Measurements from ENCODE around the gene PPP1R11. TPM values are rescaled to one million over a fixed set of nuclear protein-coding genes. Genes with fewer than 3 reads are reported as not detected.

The PPP1R11 gene
- total and polyA plus RNA-seq, 9 of the 15 experiments (the other 6 are each of a cell fraction or from before 2014, with no cell fraction given), result 17.8 to 94.8 (median 44.6) TPM

- TF ChIP-seq ZNF184 (CRISPR knock-in tag; IDR thresholded peaks at IDR 0.05) (no peak), SMARCE1 (IDR thresholded peaks at IDR 0.05) (no peak; the same call in 1 of the 2 replicates), CHD7 (IDR thresholded peaks at IDR 0.05; ENCODE audit: low read depth, low read length) (no peak), ZNF263 (CRISPR knock-in tag; IDR thresholded peaks at IDR 0.05; ENCODE audit: borderline replicate concordance) (0 out of 2 replicates have a peak, but pooled peaks have one; percentile 13), COPS2 (conservative IDR thresholded peaks at IDR 0.05) (no peak), SAFB (IDR thresholded peaks at IDR 0.05; ENCODE audit: borderline replicate concordance, low read depth, low read length) (no peak), DNMT1 (IDR thresholded peaks at IDR 0.05) (no peak), ZNF584 (CRISPR knock-in tag; IDR thresholded peaks at IDR 0.05; ENCODE audit: low read depth) (no peak), KDM5B (IDR thresholded peaks at IDR 0.05; ENCODE audit: insufficient replicate concordance, low read depth, low read length) (no peak), ILK (tag; IDR thresholded peaks at IDR 0.05; ENCODE audit: borderline replicate concordance, low read depth) (no peak), ZFP30 (CRISPR knock-in tag; IDR thresholded peaks at IDR 0.05; ENCODE audit: borderline replicate concordance) (no peak), ZNF24 (IDR thresholded peaks at IDR 0.05) (no peak)
- TF ChIP-seq, protein P1, sequence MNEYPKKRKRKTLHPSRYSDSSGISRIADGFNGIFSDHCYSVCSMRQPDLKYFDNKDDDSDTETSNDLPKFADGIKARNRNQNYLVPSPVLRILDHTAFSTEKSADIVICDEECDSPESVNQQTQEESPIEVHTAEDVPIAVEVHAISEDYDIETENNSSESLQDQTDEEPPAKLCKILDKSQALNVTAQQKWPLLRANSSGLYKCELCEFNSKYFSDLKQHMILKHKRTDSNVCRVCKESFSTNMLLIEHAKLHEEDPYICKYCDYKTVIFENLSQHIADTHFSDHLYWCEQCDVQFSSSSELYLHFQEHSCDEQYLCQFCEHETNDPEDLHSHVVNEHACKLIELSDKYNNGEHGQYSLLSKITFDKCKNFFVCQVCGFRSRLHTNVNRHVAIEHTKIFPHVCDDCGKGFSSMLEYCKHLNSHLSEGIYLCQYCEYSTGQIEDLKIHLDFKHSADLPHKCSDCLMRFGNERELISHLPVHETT (CRISPR knock-in tag; conservative IDR thresholded peaks at IDR 0.05 in 1 of 2, IDR thresholded peaks at IDR 0.05 in 1 of 2), result no peak
- TF ChIP-seq, protein P2, sequence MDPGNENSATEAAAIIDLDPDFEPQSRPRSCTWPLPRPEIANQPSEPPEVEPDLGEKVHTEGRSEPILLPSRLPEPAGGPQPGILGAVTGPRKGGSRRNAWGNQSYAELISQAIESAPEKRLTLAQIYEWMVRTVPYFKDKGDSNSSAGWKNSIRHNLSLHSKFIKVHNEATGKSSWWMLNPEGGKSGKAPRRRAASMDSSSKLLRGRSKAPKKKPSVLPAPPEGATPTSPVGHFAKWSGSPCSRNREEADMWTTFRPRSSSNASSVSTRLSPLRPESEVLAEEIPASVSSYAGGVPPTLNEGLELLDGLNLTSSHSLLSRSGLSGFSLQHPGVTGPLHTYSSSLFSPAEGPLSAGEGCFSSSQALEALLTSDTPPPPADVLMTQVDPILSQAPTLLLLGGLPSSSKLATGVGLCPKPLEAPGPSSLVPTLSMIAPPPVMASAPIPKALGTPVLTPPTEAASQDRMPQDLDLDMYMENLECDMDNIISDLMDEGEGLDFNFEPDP (CRISPR knock-in tag; IDR thresholded peaks at IDR 0.05), result no peak
These were observed 6.3 kb upstream of the PPP1R11 start (continued) for GRCh38 chr6:30060606-30061091.
